Stimulated activated CD8-positive, alpha-beta memory T cell treated with anti-CD3 and anti-CD28 coated beads, Interleukin-7, amount 100 ng/mL, for 4 hours (primary cell): Measurements from ENCODE around the gene PTPMT1.
A peak's percentile ranks its signal among the peaks of the same experiment; 100 is the strongest.
"Not testable (repeated sequence)": the region's sequence is repeated elsewhere in the genome, so short reads cannot be mapped to it uniquely, and the experiment has no call there.

ENCODE experiments used
- DNase-seq, 2 donors: peaks; one replicate each; pipeline ENCODE4 v3.0.0-alpha.2; 2020; ENCODE audit warnings: low read depth in 2 of 2

PTPMT1 gene, protein sequence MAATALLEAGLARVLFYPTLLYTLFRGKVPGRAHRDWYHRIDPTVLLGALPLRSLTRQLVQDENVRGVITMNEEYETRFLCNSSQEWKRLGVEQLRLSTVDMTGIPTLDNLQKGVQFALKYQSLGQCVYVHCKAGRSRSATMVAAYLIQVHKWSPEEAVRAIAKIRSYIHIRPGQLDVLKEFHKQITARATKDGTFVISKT

GRCh38 chr11:47565340-47566148 lies at the start of gene PTPMT1:
Gene PTPMT1, plus strand, starts transcription at chr11:47565599. Its CDS starts 24 bp downstream, at chr11:47565623.
- peak; percentile 26 to 55 for DNase-seq

DNA sequence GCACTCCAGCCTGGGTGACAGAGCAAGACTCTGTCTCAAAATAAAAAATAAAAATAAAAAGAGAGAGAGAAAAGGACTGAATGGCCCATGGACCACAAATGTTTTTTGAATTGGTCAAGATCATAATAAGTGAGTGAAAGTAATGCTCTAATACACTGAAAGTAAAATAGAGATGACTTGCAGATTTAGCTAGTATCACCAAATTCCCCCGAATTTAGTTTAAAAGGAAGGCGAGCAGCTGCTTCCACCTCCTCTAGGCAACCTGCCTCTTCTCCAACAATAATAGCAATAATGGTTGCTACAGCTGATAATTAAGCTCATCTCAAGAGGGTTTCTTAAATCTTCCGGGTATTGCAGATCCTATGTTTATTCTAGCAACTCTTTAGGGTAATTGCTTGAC lies 49.2 kb upstream of the PTPMT1 start:
- no peak for DNase-seq

- DNase-seq: no peak
These were observed 48.2 kb upstream of the PTPMT1 start for GRCh38 chr11:47516984-47517853.

- no peak for DNase-seq
These were observed 47.0 kb upstream of the PTPMT1 start for GRCh38 chr11:47518212-47518964.

GRCh38 chr11:47523490-47524225 lies 41.7 kb upstream of the PTPMT1 start:
- DNase-seq: peak in 1 of 2 donors; percentile 19

- DNase-seq: no peak
These were observed 41.0 kb upstream of the PTPMT1 start for GRCh38 chr11:47524291-47524874.

DNA sequence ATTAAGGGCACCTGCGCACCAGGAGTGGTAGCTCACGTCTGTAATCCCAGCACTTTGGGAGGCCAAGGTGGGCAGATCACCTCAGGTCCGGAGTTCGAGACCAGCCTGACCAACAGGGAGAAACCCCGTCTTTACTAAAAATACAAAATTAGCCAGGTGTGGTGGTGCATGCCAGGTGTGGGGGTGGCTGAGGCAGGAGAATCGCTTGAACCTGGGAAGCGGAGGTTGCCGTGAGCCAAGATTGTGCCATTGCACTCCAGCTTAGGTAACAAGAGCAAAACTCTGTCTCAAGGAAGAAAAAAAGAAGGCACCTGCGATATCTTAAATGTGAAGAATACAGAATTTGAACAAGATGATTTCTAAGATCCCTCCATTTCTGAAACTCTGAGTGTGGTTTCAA lies 39.4 kb upstream of the PTPMT1 start:
- not testable (repeated sequence) for DNase-seq

GRCh38 chr11:47527186-47527585 lies 38.2 kb upstream of the PTPMT1 start:
- no peak for DNase-seq

DNA sequence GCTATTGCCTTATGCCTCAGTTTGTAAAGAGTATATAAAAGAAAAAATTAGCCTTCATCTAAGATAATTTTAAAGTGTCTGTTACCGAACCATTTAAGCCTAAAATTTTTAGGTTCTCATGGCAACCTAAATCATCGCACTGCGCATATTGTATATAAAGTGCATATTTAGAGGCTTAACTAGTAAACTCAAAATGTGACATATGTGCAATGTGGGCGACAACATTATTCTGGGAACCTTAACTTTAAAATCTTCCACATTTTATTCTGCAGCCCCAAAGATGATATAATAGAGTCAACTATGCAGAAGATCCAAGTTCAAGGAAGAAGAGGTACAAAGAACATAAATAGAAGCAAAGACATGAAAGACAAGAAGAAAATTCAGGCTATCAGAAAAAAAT lies 35.4 kb upstream of the PTPMT1 start:
- no peak for DNase-seq

GRCh38 chr11:47530721-47531120 lies 34.7 kb upstream of the PTPMT1 start:
- DNase-seq: not testable (repeated sequence)

GRCh38 chr11:47531666-47532065 lies 33.7 kb upstream of the PTPMT1 start:
- DNase-seq: no peak

DNA sequence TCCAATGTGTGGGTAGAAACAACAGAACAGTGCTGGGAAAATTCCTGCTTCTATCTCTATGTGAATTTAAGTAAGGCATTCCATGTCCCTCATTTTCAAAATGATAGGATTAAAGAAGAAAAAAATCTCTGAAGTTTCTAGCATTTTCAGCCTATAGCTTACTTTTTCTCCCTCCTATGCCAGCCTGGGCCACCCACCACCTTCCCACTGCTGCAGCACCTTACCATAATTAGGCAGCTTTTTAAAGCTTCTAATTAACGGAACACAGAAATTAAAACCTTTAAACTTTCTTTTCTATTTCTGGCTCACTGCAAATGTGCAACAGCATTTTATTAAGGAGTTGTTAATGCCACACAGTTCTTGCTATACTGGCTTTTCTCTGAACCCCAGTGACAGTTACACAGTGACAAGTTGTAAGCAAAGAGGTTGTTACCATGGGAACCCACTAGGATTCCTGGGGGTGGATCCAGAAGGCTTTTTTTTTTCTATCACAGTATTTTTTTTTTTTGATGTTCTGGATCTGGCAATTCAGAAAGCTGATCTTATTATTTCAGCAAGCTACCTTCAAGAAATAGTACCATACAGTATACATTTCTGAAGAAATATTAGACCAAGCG lies 32.7 kb upstream of the PTPMT1 start:
- no peak for DNase-seq

DNA sequence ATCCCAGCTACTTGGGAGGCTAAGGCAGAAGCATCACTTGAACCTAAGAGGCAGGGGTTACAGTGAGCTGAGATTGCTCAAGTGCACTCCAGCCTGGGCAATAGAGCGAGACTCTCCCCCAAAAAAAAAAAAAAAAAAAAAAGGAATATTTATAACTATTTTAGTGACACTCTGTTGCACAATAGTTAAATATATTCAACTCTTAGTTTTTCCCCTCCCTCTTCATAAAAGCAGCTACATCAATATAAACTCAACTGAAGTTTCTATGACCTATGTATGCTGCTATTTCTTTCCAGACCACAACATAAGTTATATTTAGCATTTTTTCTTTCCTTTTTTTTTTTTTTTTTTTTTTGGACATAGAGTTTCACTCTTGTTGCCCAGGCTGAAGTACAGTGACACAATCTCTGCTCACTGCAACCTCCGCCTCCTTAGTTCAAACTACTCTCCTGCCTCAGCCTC lies 31.7 kb upstream of the PTPMT1 start:
- DNase-seq: no peak

DNA sequence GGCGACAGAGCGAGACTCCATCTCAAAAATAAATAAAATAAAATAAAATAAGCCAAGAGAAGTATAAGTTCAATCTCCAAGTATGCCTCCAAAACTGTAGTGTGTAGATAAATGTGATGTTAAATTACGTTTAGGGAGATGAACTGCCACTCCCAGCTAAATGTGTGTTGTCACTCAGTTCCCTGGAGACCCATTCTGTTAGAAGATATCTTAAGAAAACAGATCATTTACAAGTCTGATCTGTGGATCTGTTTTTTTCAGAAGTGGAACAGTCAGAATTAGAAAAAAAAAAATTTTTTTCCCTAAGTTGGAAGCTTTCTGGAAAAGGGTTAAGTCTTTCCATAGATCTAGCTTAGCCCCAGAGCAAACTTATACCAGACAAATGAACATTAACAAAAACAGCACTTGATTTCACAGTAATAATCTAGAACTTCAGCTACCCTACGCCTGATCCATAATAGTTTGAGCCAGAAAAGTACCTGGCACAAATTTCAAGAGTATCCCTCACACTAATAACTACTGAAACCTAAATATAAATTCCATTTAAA lies 30.6 kb upstream of the PTPMT1 start:
- DNase-seq: no peak

DNA sequence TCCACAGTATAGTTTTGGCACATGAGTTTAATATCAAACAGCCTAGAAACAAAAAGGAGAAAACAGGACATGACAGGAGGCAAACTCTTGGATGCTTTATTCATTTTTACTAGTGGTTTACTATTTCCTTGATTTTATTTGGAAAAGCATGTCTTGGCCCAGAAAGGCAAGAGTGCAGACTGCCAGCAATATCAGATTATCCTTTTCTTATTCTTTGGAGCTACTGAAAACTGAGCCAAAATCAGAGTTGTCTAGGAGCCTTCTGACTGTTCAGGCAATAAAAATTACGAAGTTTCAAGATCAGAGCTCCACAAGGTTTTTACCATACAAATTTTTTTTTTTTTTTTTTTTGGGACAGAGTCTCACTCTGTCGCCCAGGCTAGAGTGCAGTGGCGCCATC lies 28.5 kb upstream of the PTPMT1 start:
- DNase-seq: no peak

DNA sequence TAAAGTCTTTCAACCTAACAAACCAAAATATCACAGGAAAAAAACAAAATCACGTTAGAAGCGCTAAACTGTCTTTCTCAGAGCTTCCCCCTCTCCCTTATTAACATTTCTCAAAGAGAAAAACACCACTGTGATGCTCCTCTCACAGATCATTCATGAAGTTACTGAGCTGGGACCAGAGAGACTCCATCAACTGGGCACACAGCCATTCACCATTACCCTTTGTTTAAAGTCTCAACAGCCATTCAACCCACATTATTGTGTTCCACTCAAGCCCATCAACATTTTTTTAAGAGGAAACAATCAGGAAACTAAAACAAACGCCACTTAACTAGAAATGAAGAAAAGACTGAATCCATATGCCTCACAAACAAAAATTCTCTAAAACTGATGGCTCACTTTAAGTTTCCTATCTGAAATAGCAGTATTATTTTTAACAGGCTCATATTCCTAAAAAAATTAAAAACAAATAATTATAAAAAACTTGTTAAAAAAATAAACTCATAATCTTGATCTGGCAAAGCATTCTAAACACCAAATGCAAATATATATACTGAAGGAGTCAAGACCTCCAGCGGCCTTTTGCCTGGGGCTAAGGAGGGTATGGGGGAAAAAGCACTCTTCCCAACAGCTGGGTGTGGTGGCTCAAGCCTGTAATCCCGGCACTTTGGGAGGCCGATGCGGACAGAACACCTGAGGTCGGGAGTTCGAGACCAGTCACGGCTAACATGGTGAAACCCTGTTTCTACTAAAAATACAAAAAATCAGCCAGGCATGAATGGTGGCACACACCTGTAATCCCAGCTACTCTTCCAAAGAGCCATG lies 26.4 kb upstream of the PTPMT1 start:
- DNase-seq: no peak

DNA sequence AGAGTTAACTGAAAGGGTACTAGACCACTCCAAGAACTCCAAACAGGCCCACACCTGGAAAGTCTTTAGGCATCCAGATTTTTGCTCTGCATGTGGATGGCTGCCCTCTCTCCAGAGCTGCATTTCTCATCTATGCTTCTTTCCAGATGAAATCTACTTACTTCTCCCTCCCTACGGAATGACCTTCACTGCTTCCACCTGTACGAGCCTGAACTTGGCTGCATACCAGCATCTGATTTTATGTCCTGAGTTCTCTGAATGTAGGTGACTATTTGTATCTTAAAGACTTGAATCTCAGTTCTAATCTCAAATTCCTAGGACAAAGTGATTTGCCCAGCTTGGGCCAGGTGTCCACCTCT lies 25.7 kb upstream of the PTPMT1 start:
- no peak for DNase-seq

GRCh38 chr11:47541070-47541469 lies 24.3 kb upstream of the PTPMT1 start:
- DNase-seq: no peak

DNA sequence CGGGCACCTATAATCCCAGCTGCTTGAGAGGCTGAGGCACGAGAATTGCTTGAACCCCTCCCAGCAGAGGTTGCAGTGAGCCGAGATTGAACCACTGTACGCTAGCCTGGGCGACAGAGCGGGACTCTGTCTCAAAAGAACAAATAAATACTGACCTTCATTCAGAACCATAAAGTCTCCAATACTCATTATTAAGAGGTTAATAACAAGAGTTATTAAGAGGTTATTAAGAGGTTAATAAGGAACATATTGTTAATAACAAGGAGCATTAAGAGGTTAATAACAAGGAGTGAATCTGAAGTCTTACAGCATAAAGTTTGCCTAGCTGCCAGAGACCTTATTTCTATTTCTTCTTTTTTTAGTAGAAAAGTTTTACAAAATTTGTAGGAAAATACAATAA lies 20.1 kb upstream of the PTPMT1 start:
- no peak for DNase-seq
